Panc1 (cell line): ENCODE data around the gene KRTAP12-3. TPM values are rescaled to one million over a fixed set of nuclear protein-coding genes. Genes with fewer than 3 reads are reported as not detected.

Source experiments
- ATAC-seq: fragments of 200-7000 bp; cut with Tn5 transposase; 2 replicates; pipeline ENCODE4 v1.9.1; 2020; ENCODE audit warnings: mild to moderate bottlenecking, moderate library complexity
- BruUV-seq: library from RNA; stranded (reverse); fragments of 400-500 nt; replicated peaks from 2 replicates; lab custom pipeline; 2021; lab: Mats Ljungman, UMichigan
- CTCF ChIA-PET: fragments of 300-600 bp; sonication (Branson Sonifier 250); formaldehyde crosslinking; loops from one replicate; lab custom pipeline; 2022; ENCODE audit warnings: antibody characterized with exemption; lab: Charles Lee
- POLR2A ChIA-PET: fragments of 300-600 bp; sonication (Branson Sonifier 250); formaldehyde crosslinking; loops from one replicate; lab custom pipeline; 2022; ENCODE audit warnings: antibody characterized with exemption; lab: Charles Lee
- DNase-seq: peaks from one replicate; pipeline ENCODE4 v3.0.0-alpha.2; 2010; ENCODE audit warnings: low read depth, low spot score
- H3K27ac ChIP-seq: 2 replicates; pipeline ENCODE4 v1.5.1; 2011; ENCODE audit warnings: mild to moderate bottlenecking, low read length, inconsistent platforms
- H3K27me3 ChIP-seq: fragments of 200-500 bp; sonication (Bioruptor generic); 2 replicates; pipeline ENCODE4 v1.6.0; 2014; ENCODE audit warnings: low read length, inconsistent platforms; ENCODE audit not compliant: control insufficient read depth, insufficient read depth
- H3K36me3 ChIP-seq: fragments of 200-500 bp; sonication (Bioruptor generic); 2 replicates; pipeline ENCODE4 v1.5.1; 2014; ENCODE audit warnings: inconsistent platforms, mild to moderate bottlenecking, low read length, moderate library complexity; ENCODE audit not compliant: control insufficient read depth, insufficient read depth
- H3K4me1 ChIP-seq: 2 replicates; pipeline ENCODE4 v1.5.1; 2011; ENCODE audit warnings: inconsistent platforms, mild to moderate bottlenecking, low read length, moderate library complexity; ENCODE audit not compliant: control insufficient read depth, insufficient read depth
- H3K4me3 ChIP-seq, 2 experiments: 2 replicates each; pipeline ENCODE4 v1.5.1; 2011 to 2012; ENCODE audit warnings: low read depth in 2 of 2, low read length in 2 of 2, mild to moderate bottlenecking in 2 of 2, inconsistent platforms in 1 of 2, moderate library complexity in 1 of 2
- H3K9me3 ChIP-seq: fragments of 200-500 bp; sonication (Bioruptor generic); 2 replicates; pipeline ENCODE4 v1.5.1; 2014; ENCODE audit warnings: low read depth, mild to moderate bottlenecking, inconsistent platforms, low read length, moderate library complexity; ENCODE audit not compliant: control insufficient read depth, insufficient read depth
- POLR2AphosphoS5 ChIP-seq: IDR thresholded peaks from 2 replicates; pipeline ENCODE4 v1.6.1; 2012; ENCODE audit warnings: mild to moderate bottlenecking, low read depth, low read length, moderate library complexity
- SIN3A ChIP-seq: IDR thresholded peaks from 2 replicates; pipeline ENCODE4 v1.6.1; 2012; ENCODE audit warnings: low read depth, mild to moderate bottlenecking, low read length, moderate library complexity, borderline replicate concordance; ENCODE audit not compliant: insufficient read depth
- TCF7L2 ChIP-seq: IDR thresholded peaks from 2 replicates; pipeline ENCODE4 v1.6.1; 2011; ENCODE audit warnings: mild to moderate bottlenecking, low read depth, low read length, inconsistent platforms
- in situ Hi-C: cut with HindIII; loops from 2 replicates; pipeline ENCODE4 v1.10.0; 2016; ENCODE audit warnings: low sequenced_read_pairs, low pct_unique_long_range_greater_than_20kb
- intact Hi-C: fragments of 100-400 bp; cut with micrococcal nuclease; formaldehyde crosslinking; loops from one replicate; pipeline ENCODE4 v1.10.0; 2022; ENCODE audit not compliant: unreplicated experiment
- total RNA-seq: library from RNA; stranded (reverse); gene quantifications from one replicate; pipeline ENCODE4 v1.2.1, GENCODE V29; 2021; ENCODE audit not compliant: unreplicated experiment
- TF ChIP-seq, protein P1 (sequence below), 2 experiments: IDR thresholded peaks; 2 replicates each; pipeline ENCODE4 v1.6.1; 2011 to 2012; ENCODE audit warnings: low read depth in 2 of 2, control low read depth in 1 of 2, low read length in 1 of 2, mild to moderate bottlenecking in 1 of 2, moderate library complexity in 1 of 2; ENCODE audit not compliant: insufficient read depth in 1 of 2
- TF ChIP-seq, protein P2 (sequence below): fragments of 450-650 bp; IDR thresholded peaks from 2 replicates; pipeline ENCODE4 v1.5.1; 2017; ENCODE audit warnings: mild to moderate bottlenecking

The KRTAP12-3 gene
- total RNA-seq, 1 experiment from 2014 or later: not detected

GRCh38 chr21:44615466-44615865, 42.3 kb upstream of the KRTAP12-3 start:
- Histone ChIP-seq H3K4me3 (no peak overlapping the region), H3K4me1 (no peaks in the 10 kb centered on the region), H3K27ac (no peak overlapping the region), H3K36me3 (no peaks in the 10 kb centered on the region), H3K9me3 (no peaks in the 10 kb centered on the region; the same call in 1 of the 2 replicates), H3K27me3 (no peaks in the 10 kb centered on the region)
- in situ Hi-C loops (no loop called here), intact Hi-C loops (no loop called here)
- ChIA-PET CTCF (no interaction called here), POLR2A (no interaction called here)
- DNase-seq (no peak), ATAC-seq (no peak)
- no peak for TF ChIP-seq SIN3A
- TF ChIP-seq TCF7L2: no peak
- TF ChIP-seq, protein P1, sequence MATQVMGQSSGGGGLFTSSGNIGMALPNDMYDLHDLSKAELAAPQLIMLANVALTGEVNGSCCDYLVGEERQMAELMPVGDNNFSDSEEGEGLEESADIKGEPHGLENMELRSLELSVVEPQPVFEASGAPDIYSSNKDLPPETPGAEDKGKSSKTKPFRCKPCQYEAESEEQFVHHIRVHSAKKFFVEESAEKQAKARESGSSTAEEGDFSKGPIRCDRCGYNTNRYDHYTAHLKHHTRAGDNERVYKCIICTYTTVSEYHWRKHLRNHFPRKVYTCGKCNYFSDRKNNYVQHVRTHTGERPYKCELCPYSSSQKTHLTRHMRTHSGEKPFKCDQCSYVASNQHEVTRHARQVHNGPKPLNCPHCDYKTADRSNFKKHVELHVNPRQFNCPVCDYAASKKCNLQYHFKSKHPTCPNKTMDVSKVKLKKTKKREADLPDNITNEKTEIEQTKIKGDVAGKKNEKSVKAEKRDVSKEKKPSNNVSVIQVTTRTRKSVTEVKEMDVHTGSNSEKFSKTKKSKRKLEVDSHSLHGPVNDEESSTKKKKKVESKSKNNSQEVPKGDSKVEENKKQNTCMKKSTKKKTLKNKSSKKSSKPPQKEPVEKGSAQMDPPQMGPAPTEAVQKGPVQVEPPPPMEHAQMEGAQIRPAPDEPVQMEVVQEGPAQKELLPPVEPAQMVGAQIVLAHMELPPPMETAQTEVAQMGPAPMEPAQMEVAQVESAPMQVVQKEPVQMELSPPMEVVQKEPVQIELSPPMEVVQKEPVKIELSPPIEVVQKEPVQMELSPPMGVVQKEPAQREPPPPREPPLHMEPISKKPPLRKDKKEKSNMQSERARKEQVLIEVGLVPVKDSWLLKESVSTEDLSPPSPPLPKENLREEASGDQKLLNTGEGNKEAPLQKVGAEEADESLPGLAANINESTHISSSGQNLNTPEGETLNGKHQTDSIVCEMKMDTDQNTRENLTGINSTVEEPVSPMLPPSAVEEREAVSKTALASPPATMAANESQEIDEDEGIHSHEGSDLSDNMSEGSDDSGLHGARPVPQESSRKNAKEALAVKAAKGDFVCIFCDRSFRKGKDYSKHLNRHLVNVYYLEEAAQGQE (IDR thresholded peaks at IDR 0.05; ENCODE audit: insufficient read depth in 1 of 2, low read depth in 2 of 2, low read length in 1 of 2): no peak
- TF ChIP-seq, protein P2, sequence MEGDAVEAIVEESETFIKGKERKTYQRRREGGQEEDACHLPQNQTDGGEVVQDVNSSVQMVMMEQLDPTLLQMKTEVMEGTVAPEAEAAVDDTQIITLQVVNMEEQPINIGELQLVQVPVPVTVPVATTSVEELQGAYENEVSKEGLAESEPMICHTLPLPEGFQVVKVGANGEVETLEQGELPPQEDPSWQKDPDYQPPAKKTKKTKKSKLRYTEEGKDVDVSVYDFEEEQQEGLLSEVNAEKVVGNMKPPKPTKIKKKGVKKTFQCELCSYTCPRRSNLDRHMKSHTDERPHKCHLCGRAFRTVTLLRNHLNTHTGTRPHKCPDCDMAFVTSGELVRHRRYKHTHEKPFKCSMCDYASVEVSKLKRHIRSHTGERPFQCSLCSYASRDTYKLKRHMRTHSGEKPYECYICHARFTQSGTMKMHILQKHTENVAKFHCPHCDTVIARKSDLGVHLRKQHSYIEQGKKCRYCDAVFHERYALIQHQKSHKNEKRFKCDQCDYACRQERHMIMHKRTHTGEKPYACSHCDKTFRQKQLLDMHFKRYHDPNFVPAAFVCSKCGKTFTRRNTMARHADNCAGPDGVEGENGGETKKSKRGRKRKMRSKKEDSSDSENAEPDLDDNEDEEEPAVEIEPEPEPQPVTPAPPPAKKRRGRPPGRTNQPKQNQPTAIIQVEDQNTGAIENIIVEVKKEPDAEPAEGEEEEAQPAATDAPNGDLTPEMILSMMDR: no peak
- no peak for TF ChIP-seq POLR2AphosphoS5
- no TSS peak for BruUV-seq

GRCh38 chr21:44615911-44616590, 41.7 kb upstream of the KRTAP12-3 start:
- ChIA-PET POLR2A (no interaction called here), CTCF (no interaction called here)
- no TSS peak for BruUV-seq
- Histone ChIP-seq H3K4me1 (no peaks in the 10 kb centered on the region), H3K27ac (no peak overlapping the region), H3K27me3 (no peaks in the 10 kb centered on the region), H3K9me3 (no peaks in the 10 kb centered on the region; the same call in 1 of the 2 replicates), H3K4me3 (no peak overlapping the region), H3K36me3 (no peaks in the 10 kb centered on the region)
- ATAC-seq (no peak), DNase-seq (no peak)
- intact Hi-C loops (no loop called here), in situ Hi-C loops (no loop called here)
- TF ChIP-seq, protein P1 (IDR thresholded peaks at IDR 0.05; ENCODE audit: insufficient read depth in 1 of 2, low read depth in 2 of 2, low read length in 1 of 2): no peak
- TF ChIP-seq, protein P2: no peak
- no peak for TF ChIP-seq SIN3A
- no peak for TF ChIP-seq TCF7L2
- no peak for TF ChIP-seq POLR2AphosphoS5
